Stimulated activated CD4-positive, alpha-beta T cell treated with anti-CD3 and anti-CD28 coated beads, Interleukin-1b, Interleukin-23, amount 100 ng/mL, for 1 hour (primary cell): ENCODE measurements around the gene CTSO.

ENCODE experiments used
- DNase-seq, 2 donors: peaks; one replicate each; pipeline ENCODE4 v3.0.0-alpha.2; 2020; ENCODE audit warnings: low read depth in 2 of 2

Gene CTSO, protein sequence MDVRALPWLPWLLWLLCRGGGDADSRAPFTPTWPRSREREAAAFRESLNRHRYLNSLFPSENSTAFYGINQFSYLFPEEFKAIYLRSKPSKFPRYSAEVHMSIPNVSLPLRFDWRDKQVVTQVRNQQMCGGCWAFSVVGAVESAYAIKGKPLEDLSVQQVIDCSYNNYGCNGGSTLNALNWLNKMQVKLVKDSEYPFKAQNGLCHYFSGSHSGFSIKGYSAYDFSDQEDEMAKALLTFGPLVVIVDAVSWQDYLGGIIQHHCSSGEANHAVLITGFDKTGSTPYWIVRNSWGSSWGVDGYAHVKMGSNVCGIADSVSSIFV

DNA sequence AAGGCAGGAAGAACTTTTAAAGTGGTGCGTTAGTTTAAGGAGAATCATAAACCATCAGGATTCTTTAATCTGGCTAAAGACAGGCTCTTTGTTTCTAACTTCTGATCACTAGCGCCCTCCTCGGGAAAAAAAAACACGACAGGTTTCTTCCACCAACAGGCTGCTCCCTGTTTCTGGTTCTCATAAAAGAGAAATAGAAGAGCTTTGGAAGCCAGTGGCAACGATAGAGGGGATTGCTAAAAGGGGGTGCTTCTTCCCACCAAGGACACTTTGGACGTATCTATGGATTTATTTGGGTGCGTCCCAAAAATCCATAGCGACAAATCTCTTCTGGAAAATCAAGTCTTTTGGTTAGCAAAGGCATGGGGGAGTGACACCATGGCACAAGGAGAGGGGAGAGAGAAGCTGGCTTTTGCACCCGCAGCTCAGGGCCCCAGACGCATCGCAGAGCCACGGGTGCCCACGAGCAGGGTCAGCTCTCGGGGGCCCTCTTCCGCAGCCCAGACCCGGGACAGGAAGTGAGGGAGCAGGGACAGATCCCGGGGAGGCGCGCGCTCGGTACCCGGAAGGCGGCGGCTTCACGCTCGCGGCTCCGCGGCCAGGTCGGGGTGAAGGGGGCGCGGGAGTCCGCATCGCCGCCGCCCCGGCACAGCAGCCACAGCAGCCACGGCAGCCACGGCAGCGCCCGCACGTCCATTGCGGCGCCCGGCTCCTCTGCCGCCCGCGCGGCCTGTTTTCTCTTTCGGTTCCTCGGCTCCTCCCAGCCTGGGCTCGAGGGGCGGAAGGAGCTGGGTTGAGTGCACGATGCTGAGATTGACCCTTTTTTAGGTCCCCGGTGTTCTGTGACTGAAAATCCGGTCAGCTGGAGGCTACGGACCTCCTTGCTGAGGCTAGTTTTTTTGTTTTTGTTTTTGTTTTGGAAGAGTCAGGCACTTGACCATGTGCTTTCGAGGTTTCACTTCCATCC is at the start of gene CTSO:
Gene CTSO (minus strand): TSS at position 716 of the 967 bp plus-strand sequence. CDS start 19 bp downstream, at position 697.
- DNase-seq = peak; percentile 11 to 42

DNA sequence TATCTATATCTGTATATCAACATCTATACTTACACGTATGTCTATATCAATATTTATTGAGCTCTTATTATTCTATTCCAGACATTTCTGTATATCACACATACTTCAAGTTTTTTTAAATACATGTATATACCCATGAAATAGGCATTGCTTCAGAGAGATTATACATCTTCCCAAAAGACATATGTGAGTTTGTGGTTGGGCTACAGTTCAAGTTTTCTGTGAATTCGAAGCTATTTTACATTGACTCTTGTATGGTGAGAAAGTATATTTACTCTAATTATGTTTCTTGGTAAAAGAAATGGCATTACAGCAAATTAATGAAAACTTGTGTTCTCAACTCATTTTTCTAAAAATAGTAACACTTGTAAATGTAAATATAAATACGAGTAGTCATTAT is 46.8 kb upstream of the CTSO start:
- DNase-seq = no peak

DNA sequence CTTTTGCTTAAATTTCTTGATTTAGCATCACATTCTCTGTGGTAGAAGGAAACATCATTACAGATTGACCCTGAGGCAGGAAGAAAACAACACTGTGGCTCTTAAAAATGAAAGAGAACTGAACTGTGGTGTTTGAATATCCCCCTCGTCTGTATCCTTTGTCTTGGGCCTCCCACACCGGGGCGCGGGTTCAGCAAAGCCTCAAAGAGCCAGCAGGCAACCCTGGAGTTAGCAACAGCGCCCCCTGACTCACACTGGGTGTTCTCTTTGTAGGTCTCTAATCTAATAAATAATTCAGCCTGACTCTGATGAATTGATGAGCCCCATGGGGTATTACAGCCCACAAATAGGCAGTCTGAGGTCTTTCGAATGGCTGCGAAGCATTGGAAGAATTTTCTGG is 46.1 kb upstream of the CTSO start:
- DNase-seq = no peak

DNA sequence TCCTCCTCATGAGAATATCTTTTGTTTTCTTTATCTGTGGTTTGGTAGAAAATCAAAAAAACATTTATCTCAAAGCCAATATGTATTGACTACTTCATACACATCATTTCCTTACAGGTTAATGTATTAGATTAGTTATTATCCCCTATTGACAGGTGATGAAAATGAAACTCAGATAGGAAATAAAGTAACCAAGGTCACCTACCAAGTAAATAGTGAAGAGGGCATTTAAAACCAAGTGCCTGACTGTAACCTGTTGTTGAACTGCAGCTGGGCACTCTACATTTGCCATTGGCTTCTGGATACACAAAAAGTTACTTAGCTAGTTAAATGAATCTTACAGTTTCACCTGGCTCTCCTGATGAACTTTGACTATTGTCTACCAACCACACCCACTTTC is 41.4 kb upstream of the CTSO start:
- DNase-seq = no peak

DNA sequence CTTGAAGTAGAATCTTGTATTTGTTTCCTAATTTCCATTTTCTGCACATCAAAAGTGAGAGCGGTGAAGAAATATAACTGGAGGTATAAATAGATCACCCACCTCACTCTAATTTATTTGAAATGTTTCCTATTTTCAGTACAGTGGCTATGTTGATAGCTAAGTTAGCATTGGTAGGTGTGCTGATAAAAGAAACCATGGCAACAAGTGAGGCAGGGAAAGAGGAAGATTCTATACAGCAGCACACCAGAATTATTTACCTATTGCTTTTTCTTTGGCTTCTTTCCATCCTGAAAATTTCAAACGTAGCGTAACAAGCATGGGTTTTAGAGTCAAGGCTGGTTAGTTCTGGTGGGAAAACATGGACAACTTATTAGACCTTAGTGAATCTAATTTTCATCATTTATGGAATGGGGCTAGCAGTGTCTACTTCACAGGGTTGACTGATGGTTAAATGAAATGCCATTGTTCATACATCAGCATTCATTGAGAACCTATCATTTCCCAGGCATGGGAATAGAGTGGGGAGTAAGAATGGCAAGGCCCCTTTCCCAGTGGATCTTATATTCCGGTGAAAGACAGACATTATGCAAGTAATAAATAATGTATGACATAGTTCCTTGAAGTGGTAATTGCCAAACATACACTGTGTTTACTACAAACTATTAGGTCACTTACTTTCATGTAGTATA is 30.6 kb upstream of the CTSO start:
- no peak for DNase-seq

DNA sequence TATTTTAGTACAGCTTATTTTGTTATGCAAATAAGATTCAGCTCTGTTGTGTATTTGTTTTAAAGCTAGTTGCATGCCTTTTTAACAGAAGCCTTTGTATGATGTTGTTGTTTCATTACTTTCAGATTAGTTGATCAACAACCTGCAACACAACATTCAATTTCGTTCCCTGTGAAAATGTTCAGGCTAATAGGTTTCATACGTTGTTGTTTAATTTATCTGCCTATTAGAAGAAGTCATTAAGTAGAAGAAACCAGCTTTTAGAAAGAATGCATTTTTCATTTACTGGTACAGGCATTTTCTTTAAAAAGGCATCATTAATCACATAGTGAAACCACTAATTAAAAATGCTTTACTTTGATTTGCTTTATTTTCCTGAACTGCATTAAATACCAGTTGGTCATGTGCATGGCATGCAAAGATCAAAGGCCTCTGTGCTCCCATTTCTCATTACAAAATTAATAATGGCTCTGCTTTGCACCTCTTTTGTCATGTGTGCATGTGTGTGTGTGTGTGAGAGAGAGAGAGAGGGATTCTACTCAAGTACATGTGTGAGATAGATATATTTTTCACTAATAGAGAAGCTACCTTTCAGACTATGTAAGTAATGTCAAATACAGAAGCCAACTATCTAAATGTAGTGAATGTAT is 29.2 kb upstream of the CTSO start:
- no peak for DNase-seq

DNA sequence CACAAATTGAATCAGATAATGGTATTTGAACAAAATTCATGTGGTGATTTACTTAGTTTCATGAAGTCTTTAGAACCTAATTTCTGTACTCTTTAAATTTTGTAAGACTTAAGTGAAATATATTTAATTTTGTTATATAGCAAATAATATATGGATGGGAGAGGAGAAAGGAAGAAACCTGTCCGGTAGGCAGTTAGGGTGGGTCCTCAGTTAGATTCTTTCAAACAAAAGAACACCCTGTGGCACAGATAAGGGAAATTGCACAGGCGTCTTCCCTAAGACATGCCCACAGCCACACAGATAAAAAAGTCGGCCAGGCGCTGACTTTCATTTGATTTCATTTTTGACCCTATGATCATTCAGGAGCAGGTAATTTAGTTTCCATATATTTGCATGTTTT is 25.1 kb upstream of the CTSO start:
- DNase-seq = no peak

DNA sequence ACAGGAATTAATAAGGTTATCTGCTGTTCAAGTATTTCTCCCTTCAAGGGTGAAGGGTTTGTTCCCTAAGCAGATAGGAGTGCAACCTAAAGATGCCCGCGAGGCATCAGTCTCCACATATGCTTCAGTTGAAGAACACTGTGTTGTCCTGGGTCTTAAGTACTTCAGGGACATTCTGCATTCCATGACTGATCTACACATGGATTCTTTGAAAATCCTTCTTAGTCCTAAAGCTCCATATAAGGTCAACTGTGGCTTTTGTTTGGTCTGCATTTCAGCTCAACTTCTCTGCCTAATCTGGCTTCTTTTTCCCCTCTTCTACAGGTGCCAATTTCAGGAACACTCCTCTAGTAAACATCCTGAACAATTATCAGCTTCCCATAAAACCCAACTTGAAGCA is 21.8 kb upstream of the CTSO start:
- DNase-seq = no peak

DNA sequence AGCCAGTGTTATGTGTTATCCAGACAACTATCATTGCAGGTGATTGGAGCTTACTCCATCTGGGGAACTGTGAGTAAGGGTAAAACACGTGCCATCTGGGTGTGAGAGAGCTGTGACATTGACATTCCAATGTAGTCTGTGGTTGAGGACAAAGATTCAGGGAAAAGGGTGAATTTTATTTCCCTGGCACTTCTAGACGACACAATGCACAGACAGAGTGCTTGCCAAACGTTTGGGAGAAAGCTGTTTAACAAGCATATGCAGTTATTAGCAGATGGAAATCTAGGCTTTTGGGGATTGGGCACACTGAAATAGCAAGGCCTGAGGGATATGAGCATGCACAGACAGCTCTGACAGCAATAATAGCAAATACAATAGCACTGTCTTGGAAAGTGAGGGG is 21.3 kb upstream of the CTSO start:
- no peak for DNase-seq

DNA sequence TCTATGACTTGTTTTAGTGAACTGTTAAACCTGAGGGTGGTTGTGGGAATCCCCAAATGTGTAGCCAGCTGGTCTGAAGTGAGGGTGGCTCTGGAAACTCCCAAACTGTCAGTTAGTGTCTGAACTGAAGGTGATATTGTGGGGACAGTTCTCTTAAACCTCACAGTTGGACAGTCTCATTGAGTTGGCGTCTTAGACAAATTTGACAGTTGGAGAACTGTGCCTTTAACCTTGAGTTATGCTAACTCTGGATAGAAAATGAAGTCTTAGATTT is 20.7 kb upstream of the CTSO start:
- DNase-seq = no peak

DNA sequence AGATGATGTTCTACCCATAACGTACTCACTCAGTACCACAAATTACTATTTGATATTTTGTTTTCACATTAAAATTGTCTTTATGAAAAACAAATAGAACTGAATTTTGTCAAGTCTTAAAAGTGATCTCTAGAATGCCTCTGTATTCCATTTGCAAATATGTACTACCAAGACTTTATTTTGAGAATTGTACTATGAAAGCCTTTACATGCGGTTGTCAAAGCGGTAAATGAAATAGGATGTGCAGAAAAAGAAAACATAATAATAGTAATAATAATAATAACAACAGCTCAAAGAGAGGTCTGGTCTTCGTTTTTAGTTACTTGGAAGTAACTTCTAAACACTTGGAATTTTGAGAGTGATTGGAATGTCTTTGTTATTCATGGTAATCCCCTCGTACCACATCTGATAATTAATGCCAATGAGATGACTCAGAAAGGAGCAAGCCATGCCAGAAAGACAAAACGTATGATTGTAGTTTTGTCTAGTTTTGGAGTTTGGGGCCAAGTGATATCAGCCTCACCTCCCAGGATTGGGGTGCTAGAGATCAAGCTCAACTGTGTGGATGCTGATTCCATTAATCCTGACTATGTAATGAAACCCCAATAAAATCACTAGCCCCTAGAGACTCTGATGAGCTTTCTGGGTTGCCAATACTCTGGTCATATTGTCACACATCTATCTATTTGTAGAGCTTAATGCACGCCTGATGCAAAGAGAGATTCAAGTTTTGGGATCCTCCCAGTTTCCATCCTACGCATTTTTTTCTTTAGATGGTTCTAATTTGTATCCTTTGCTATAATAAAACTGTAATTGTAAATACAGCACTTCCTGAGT is 20.2 kb upstream of the CTSO start:
- DNase-seq = no peak

DNA sequence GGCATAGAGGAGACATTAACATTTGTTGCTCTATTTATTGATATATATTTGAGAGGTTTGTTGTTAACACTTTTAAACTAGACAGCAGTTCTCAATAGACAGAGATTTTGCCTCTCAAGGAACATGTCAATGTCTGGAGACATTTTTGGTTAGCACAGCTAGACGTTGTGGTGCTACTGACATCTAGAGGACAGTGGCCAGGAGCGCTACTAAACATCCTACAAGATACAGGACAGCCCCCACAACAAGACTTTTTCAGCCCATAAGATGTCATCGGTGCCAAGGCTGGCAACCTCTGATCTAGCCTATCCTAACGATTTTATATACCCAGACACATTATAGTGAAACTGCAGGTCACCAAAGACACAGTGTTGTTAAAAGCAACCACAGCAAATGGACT is 18.4 kb upstream of the CTSO start:
- DNase-seq = no peak

DNA sequence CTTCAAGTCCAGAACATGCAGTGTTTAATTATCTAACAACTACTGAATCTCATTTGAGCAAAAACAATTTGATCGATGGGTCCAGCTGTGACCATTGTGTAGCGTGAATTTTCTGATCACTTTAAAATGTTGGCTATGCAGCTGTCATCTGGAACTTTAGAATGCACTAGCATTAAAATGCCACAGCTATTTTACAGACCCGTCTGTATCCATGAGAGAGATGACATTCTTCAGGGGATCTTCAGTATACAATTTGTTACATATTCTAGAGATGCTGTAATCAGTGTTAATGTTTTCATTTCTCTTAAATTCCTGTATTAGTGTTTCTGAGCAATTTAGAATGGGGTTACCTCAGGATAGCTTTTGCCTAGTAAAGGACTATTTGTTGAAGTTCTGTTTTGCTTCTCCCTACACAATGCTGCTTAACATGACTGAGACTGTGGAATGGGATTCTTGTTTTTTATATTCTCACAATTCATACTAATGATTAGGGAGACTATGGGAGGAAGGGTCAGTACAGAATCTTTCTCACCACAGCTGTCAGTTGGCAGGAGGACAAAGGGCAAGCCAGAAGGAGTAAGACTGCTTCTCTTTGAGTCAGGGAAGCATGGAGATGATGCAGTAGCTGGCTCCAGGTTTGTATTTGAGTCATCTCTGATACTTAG is 13.2 kb upstream of the CTSO start:
- DNase-seq = no peak

DNA sequence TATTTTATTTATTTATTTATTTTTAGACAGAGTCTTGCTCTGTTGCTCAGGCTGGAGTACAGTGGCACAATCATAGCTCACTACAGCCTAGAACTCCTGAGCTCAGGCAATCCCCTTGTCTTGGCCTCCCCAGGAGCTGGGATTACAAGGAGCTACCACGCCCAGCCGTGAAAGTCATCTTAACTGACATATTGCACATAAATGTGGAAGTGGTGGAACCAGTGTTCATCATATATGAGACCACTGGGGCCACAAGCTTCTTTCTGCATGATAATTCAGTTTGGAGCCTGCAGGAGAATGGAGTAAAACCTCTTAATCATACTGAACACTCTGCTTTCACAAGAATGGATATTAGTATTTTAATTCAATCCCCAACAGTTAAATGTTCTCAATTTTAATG is 12.5 kb upstream of the CTSO start:
- no peak for DNase-seq

DNA sequence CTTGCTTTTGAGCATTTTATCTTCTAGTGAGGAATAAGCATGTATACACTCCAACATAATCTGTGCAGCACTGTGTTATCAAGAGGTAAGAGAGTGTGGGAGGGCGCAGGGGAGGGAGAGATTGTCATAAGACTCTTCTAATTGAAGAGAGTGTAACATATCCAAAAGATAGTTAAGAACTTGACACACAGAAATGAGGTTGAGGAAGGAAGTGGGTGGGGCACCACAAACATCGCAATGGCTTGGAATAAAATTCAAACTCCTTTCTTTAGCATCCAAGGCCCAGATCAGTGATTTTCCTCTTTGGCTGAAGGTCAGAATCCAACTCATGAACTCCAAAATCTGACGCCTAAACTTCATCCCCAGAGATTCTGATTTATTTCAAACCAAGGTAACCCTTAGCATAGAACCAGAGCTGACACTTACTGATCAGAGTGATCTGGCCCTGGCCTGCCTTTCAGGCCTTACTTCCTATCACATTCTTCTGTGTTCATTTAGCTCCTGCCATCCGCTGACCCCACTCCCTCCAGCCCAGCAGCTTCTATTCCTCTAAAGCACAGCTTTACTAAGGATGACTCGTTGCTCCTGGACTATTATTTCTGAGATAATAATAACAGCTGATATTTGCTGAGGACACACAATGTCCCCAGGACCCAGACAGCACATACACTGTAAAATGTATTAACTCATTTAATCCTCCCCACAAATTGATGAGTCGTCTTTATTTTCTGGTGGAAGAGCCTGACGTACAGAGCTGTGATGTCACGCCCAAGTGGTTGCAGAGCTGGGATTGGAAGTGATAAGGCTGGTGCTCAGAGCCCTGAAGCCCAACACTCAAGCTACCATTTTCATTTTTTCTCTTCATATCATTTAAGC is 10.6 kb upstream of the CTSO start:
- no peak for DNase-seq

DNA sequence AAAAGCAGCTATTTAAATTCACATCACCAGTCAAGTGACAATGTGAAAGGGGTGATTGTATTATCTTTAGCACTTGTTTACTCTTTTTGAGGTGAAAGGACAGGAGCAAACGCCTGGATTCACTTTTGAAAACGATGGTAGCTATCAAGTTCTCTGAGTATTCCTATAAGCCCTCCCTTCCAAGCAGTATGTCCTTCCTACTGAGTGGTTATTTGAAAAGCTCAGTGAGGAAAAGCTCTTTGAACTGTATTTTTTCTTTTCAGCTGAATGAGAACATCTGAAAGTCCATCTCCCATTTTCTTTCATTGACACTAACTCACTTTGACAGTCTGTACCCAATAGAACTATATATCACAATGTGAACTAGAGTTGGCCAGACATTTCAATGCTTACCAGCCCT is 9.1 kb upstream of the CTSO start:
- DNase-seq = no peak

DNA sequence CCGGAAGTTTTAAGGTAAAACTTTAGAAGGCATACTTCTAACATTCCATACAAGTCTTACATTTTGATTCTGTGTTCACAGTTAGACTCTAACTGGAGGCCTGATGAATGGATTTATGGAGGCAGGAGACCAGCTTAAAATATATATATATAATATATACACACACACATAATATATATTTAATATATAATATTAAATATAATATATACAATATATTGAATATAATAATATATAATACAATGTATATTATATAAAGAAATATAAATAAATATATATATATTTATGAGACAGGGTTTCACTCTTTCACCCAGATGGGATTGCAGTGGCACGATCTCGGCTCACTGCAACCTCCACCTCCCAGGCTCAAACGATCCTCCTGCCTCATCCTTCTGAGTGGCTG is 7.9 kb upstream of the CTSO start:
- DNase-seq = no peak

DNA sequence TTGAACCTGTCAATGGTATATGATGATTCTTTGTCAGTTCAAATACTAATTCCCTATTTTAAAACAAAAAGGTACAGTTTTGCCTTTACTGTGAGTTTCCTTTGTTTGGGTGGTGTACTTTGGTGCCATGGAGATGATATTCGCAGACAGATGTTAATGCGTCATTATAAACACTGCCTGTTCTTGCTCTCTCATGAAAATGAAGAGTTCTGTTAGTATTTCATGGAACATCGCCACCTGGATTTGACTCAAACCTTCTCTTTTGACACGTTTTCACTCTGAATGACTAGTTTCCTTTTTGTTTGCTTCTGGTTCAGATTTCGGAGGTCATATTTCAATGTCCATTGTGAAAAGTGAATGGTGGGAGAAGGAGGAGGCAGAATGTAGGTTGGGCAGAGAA is 6.9 kb upstream of the CTSO start:
- DNase-seq = no peak

DNA sequence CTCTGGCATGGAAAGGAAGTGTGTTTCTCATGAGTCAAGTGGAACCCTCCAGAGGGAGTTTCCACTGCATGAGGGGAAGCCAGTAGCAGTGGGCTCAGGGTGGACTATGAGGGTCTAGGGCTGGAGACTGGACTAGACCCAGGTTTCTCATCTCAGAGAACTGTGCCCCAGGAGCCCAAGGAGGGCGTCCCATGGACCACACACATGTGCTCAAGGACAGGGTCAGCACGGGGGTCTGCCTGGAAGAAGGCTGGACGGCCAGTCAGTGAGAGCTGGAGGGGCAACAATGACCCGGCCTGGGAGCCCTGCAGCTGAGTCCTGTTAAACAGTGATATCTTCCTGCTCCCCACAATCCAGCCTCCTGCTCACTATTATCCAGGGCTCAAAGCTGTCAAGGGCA is 5.8 kb upstream of the CTSO start:
- DNase-seq = no peak

DNA sequence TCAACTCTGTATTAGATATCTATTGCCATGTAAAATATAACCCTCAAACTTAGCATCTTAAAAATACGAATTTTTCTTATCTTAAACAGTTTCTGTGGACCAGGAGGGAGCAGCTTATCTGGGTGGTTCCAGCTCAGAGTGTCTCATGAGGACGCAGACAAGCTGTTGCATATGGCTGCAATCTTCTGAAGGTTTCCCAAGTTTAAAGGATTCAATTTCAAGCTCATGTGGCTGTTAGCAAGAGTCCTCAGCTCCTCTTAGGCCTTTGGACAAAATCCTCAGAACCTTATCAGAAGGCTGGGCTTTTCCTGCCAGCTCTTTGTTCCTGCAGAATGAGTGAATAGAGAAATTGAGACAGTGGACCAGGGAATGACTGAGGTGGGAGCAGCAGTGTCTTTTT is 2.8 kb upstream of the CTSO start:
- DNase-seq = no peak
